Stromal cell of bone marrow (primary cell): Measurements from ENCODE around the gene PLA2G4D.

ENCODE experiments used
- DNase-seq: peaks from one replicate; pipeline ENCODE4 v3.0.0-alpha.2; 2012; ENCODE audit warnings: low read depth

The PLA2G4D gene

DNA sequence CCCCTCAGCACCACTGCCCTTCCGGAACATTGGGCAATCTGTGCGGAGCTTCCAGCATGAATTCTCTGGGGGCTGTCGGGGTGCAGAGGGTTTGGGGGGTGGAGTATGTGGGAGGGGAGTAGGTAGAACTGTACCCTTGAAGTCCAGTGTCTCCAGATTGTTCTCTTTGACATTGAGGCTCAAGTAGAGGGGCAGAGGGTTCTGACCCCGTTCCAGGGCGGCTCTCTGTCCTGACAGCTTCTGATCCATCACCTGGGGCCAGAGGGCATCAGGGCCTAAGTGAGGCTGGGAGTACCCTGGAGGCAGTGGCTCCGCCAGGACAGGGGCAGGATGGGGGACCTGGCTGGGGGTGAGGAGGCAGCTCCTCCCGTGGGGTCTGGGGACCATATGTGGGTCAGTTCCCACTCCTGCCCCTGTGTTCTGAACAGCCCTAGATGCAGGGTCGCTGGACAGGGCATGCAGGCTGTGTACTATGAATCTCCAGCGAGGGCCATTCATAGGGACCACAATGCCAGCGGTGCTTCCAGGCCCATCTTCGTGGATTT, 22.1 kb downstream of the PLA2G4D start:
- DNase-seq, result no peak

DNA sequence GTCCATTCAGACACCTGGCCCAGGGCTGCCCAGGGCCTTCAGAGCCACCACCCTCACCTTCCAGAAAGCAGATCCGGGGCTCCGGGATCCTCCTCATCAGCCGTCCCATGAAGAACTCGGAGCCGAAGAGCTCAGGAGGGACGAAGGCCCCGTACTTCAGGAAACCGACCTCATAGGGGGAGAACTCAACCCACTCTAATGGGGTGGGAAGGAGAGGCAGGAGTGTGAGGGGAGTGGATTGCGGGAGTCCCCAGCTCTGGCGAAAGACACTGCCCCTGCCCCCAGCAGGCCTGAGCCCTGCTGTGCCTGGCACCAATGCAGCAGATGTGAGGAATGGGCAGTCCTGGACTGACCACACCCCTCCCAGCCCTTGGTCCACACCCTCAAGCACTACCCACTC, 22.6 kb downstream of the PLA2G4D start:
- no peak for DNase-seq

DNA sequence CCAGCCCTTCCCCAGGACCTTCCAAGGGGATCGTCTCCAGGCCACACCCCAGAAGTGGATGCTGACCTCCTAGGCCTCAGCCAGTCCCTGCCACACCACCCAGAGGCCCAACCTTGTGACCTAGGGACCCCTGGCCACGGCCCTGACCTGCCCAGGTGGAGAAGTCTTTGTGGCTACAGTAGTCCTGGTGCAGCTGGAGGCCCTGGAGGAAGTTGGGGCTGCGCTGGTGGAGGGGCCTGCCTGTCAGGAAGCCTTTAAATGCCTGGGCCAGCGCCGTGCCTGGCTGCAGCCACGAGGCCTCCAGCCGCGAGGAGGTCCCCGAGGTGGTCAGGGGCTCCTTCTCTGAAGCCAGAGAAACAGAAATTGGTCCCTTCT, 23.4 kb downstream of the PLA2G4D start:
- no peak for DNase-seq

DNA sequence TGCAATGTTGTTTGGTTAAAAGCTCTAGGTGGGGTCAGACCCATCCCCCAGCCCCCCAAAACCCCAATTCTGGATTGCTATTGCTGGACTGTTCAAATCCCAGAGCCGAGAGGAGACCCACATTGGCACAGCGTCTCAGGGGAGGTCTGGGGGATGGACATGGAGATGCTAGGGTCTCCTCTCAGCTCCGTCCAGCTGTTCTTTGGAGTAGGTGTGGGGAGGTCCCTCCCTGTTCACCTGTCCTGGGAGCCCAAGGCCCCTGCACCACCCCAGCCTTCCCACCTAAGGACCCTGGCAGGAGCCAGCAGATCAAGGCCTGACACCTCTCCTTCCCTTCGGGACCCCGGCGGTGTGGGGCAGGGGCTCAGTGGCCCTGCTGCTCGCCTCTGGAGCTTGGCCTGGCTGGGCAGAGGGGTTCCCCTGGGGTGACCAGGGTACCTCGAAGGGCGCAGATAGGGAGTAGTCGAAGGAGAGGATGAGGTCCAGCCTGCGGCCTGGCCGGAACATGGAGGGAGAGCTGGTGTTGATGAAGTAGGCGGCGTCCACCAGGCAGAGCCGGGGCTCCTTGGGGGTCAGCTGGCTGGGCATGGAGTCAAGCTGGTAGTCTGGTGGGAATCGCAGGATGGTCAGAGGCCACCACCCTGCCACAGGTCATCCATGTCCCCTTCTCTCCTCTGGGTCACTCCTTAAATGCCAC, 23.9 kb downstream of the PLA2G4D start:
- no peak for DNase-seq

DNA sequence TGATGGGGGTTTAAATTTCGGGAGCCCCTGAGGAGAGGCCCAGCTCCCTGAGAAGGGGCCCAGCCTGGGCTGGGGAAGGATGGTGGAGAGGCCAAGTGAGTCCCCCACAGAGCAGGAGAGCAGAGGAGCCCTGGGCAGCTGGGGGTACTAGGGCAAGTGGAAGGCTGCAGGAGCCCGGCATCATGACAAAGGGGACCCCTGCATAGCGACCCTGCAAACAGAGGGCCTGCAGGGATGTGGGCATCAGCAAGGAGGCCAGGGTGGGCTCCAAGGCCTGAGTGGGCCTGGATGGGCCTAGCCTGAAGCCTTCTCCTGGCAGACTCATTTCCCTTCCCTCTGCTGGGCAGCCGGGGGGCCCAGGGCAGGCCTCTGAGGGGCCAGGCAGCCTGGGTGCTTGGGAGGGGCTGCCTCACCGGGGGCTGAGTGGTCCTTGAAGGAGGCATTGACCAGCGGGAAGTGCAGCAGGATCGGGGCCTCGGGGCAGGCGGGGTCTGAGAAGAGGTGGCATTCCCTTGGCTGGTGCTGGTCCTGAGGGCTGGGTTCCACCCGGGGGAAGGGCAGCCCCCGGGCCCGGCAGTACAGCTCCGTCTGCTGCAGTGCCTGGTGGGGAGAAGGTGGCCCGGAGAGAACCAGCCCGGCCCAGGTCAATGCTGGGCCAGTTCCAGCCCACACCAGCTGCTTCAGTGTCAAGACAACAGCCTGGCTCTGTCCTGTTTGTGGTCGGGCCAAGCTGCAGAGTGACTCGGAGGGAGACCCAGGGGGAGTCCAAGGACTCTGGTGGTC, 24.7 kb downstream of the PLA2G4D start:
- no peak for DNase-seq

DNA sequence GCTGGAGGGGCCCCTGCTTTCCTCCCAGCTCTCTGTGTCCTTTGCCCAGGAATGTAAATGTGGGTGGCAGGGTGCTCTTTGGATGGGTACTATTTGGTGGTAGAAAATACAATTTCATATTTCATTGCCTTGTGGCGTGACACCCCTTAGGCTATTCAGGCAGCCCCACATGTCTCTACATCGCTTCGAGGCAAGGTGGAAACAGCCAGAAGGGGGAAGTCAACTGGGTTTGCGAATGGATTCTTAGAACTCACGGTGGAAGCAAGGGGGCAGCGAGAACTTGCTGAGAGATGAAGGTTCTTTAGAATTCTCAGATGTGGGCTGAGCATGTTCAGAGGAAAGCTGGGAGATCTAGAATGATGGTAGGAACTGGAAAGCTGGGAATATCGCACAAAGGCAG, 25.3 kb downstream of the PLA2G4D start:
- DNase-seq, result no peak

DNA sequence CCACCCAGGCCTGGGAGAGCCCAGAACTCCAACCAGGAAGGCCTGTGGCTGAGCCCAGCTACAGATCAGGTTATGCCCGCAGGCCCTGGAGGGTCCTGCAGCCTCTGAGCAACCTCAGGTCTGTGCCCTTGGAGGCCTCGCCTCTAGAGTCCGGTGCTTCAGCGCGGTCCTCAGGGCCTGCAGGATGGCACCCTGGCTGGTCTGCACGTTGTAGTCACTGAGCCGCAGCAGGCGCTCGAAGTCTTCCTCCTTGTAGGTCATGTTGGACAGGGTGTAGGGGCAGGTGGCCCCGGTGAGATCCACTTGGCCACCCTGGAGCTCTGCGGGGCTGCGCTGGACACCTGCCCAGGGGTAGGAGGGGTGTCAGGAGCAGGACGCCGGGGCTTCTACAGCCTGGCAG, 25.8 kb downstream of the PLA2G4D start:
- no peak for DNase-seq

DNA sequence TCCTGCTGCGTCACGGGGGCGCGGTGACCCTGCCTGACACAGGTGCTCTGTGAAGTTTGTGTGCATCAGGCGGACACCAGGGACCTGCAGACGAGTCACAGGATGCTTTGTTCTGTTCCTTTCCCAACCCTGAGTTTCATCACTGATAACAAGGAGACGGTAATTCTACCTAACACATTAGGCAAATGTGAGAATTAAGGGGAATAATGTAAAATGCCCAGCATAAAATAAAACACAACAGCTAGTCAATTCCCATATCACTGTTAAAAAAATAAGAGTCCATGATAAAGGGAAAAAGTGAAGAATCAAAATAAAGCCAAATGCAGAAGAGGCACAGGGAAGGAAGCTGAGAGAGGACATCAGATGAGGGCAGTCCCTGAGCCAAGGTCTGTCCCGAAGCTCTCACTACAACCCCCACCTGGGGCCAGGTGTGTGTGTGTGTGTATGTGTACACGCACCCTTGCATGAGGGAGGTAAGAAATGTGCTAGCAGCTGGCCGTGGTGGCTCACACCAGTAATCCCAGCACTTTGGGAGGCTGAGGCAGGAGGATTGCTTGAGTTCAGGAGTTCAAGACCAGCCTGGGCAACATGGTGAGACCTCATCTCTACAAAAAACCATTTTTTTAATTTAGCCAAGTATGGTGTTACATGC, 27.5 kb downstream of the PLA2G4D start:
- DNase-seq, result no peak

DNA sequence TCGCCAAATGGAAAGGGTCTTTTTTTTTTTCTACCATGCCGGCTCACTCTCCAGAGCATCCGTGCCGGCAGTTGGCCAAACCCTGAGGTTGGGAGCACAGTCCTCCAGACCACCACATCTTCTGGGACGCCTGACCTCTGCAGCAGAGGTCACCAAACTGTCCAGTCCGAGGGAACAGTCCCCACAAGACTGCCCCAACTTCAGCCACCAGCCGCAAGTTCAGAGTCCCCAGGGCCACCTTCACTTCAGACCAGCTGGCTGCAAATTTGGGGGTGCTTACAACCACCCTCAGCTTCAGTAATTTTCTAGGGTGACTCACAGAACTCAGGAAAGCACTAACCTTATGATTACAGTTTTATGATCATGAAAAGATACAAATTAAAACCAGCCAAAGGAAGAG, 28.9 kb downstream of the PLA2G4D start:
- DNase-seq, result no peak

DNA sequence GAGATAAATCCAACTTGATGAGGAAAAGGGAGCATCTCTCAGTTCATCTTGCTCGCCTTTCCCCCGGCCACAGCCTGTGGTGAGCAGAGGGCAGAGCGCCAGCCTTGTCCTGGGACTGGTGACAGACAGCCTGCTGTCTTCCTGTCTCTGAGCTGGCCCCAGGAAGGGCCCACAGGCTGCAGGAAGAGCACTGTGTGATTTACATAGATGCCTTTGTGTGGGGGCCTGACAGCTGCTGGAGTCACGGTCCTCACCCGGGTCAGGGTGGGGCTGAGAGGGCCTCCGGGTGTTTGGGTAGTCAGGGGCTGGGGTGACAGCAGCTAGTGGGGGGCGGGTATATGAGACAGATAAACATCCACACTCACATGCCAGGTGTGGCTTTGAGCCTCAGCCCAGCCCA, 29.3 kb downstream of the PLA2G4D start:
- no peak for DNase-seq

DNA sequence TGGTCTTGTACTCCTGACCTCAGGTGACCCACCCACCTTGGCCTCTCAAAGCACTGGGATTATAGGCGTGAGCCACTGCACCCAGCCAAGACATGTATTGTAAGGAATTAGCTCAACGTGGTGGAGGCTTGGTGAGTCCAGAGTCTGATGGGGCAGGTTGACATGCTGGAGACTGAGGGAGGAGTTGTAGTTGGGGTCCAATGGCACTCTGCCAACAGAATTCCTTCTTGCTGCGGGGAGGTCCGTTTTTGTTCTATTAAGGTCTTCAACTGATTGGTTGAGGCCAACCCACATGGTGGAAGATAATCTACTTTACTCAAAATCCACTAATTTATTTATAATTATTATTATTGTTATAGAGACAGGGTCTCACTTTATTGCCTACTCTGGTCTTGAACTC, 30.1 kb downstream of the PLA2G4D start:
- no peak for DNase-seq

DNA sequence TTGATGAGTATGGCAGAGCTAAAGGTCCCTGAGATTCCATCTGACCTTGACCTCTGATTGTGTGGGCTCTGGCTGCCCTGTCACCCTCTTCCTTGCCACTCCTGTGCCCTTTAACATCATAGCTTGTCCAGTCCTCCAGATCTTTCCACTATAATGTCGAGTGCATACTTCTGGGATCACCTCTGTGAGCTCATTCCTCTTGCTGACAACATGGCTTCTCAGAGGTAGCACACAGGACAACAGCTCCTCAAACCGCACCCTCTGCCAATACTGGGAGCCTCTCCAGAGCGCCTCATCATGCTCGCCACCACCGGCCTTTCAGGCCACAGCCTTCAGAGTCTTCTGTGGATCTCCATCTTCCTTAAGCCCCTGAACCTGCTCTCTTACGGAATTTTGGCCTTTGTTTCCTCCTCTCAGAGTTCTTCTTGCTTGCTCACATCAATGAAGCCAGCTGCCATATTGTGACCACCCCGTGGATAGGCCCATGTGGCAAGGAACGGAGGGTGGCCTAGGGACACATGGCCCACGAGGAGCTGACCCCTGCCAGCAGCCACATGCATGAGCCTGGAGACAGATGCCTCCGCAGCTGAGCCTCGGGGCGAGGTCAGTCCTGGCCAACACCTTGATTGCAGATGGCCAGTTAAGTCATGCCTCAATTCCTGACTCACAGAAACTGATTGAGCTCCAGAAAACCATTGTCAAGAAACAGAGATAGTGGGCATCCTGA, 31.1 kb downstream of the PLA2G4D start:
- no peak for DNase-seq

DNA sequence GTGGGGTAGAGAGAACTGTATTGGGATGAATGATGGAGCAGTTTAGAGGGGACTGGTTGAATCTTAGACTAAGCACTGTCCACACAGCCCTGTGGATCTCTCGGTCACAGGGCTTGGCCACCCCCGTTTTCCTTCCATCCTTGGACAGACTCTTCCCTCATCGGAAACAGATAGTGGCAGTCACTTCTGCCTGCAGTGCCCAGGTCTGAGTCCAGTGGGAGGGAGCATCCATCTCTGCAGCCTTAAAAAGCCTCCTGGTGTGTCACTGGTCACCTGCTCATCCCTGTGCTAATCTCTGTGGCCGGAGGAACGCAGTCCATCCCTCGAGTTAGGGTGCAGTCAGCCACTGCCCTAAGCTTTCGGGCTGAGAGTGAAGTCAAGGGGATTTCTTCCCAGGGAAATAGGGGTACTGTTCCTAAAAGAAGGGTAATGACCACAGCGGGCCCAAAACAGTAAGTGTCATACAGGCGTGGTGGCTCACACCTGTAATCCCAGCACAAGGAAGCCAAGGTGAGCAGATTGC, 32.0 kb downstream of the PLA2G4D start:
- DNase-seq, result no peak

DNA sequence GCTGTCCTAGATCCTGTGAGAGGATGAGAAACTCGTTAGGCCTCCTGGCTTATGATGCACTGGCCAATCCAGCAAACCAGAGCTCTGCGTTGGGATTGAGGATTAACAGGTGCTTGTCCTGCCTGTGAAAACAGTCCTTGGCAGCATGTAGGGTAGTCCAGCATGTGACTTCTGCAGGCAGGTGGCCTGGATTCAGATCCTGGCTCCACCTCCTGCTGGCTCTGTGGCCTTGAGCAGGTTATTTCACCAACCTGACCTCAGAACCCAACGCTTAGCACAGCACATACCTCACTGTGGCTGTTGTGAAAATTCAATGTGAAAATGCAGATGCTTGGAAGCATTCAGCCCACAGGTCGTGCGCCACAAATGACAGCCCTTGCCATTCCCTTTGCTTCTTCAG, 33.6 kb downstream of the PLA2G4D start:
- no peak for DNase-seq

DNA sequence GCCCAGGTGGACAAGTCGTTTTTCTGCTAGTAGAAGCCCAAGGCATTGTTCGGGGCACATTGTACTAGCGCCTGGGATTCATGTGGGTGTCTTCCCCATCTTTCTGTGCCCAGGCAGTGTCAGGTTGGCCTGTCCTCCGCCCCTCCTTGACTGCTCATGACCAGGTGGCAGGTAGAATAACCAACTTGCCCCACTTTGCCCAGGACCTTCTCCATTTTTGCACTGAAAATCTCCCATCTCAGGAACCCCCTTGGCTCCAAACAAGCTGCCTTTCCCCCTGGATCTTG, 33.9 kb downstream of the PLA2G4D start:
- no peak for DNase-seq

DNA sequence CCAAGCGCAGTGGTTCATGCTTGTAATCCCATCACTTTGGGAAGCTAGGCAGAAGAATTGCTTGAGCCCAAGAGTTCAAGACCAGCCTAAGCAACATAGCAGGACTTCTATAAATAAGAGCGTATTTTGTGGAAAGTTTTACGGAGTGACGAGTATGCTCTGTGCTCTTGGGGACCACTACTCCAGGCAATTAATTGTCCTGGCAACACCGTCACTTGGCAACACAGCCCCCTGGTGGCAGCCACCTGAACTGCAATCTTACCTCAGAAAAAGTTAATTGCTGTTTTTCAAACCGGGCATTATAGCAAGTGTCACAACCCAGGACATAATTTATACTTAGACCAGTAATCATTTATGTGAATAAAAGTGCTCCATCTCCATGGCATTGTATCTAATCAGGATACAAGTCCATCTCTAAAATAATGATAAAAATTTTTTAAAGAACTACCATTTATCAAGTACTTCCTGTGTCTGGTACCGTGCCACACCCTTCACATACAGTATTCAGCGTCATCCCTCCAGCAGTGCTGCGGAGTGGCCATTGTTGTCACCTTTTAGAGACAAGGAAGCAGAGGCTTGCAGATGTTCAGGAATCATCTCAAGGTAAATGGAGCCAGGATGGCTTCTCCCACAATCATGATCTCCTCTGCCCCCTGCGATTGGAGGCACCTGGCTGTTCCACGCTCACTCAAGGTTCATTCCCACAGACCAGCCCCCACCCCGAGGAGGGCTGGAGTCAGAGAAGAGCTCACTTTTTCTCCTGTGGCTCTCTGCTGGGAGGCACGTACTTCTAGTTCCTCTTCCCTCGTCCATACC, 34.5 kb downstream of the PLA2G4D start:
- no peak for DNase-seq

DNA sequence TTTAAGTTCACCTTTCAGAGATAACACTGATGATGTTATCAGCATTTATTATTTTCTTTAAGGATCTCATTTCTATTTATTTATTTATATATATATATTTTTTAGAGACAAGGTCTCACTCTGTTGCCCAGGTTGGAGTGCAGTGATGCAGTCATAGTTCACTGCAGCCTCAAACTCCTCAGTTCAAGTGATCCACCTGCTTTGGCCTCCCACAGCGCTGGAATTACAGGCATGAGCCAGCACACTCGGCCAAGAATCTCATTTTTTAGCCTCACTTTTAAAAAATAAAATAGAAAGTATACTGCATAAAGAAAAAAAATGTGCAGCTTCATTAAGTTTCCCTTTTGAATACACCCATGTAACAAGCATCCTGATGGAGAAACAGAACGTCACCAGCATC, 35.6 kb downstream of the PLA2G4D start:
- DNase-seq, result no peak

DNA sequence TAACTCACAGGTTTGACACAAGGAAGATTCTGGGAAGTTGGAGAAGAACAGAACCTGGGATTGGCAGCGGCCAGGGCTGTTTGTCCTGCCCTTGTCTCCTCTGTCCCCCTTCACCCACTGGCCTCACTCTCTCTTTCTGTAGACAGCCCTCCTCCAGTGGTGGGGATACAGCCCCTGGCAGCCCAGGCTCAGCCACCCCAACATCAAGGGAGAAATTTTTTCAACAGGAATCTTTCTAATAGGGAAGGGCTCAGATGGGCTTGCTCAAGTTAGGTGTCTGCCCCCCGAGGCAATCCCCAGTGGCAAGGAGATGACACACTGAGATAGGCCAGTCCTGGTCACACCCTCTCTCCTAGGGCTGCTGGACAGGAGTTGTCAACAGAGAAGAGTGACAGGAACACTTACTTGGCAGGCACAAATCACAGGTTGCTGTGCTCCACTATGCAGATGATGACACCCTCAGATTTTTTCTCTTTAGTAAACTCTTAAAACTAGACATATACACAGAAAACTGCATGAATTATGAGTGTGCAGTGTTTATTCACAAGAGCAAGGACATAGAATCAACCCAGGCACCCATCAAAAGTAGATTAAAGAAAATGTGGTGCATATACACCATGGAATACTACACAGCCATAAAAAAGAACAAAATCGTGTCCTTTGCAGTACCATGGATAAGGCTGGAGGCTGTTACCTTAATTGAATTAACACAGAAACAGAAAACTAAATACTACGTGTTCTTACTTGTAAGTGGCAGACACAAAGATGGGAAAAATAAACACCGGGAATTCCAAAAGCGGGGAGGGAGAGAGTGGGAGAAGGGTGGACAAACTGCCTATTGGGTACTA, 36.3 kb downstream of the PLA2G4D start:
- no peak for DNase-seq

DNA sequence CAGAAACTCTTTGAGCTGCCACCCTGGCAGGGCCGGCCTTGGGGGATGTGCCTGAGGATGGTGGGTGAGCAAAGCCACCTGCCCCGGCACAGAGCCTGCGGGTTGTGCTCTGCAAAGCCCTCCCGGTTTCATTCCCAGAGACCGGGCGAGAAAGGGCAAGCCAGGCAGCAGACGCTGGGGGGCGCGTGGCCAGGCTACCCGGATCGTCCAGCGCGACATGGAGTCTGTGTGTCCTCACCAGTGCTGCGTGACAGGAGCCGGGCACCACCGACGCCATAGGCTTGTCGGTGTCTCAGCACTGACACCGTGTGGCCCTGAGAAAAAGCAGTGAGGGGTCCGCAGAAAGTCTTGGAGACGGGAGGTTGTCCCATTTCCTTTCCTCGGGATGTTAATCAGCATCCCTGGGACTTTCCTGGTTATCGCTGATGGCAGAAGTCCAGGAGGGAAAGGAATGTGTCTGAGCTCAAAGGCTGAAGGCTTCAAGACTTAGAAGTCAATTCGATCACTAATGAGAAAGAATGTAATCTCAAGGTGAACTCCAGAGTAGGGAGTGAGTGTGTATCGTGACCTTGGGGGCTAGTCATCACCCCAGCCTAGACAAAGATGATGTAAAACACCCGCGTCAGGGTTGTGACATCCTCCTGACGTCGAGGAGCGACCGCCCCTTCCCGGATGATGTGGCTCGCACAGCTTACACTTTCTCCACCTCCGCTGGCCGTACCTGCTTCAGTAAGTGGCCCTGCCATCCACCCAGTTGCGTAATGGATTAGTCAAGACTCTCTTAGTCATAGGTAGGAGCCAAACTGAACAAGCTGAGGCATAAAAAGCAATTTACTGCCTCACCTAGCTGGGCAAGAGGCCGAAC, 37.2 kb downstream of the PLA2G4D start:
- no peak for DNase-seq

DNA sequence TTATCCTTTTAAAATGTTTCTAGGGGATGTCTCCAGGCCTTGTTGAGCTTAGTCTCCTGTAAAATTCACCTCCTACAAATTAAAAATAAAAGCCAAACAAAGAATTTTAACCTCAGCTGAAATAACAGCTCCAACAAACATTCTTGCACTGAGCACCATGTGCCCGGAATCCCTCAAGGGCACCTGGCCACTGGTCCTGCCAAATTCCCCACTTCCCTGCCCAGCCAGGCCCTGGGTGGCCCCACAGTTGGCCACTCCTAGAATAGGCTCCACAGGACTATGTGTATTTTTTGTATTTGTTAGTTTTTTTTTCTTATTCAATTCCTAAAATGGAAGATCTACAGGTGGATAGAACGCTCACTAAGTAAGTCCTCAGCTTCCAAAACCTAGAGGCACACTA, 40.4 kb downstream of the PLA2G4D start:
- no peak for DNase-seq
